ENCODE data around the gene SCN1A.

The SCN1A gene

GRCh38 chr2:166112193-166112605 lies 15.6 kb downstream of the SCN1A start:
- H3K27me3 ChIP-seq (ENCODE audit: insufficient read depth, poor library complexity, severe bottlenecking), result no peaks in the 10 kb centered on the region
- TF ChIP-seq POLR2AphosphoS5 (IDR thresholded peaks at IDR 0.05; ENCODE audit: low read depth), result no peak
- TF ChIP-seq CTCF (IDR thresholded peaks at IDR 0.05; ENCODE audit: insufficient read depth, low read length), result no peak
- no peak for TF ChIP-seq SPI1 (IDR thresholded peaks at IDR 0.05; ENCODE audit: borderline replicate concordance, low read depth)
- TF ChIP-seq GABPA (IDR thresholded peaks at IDR 0.05; ENCODE audit: low read depth), result no peak
- TF ChIP-seq, protein P1, sequence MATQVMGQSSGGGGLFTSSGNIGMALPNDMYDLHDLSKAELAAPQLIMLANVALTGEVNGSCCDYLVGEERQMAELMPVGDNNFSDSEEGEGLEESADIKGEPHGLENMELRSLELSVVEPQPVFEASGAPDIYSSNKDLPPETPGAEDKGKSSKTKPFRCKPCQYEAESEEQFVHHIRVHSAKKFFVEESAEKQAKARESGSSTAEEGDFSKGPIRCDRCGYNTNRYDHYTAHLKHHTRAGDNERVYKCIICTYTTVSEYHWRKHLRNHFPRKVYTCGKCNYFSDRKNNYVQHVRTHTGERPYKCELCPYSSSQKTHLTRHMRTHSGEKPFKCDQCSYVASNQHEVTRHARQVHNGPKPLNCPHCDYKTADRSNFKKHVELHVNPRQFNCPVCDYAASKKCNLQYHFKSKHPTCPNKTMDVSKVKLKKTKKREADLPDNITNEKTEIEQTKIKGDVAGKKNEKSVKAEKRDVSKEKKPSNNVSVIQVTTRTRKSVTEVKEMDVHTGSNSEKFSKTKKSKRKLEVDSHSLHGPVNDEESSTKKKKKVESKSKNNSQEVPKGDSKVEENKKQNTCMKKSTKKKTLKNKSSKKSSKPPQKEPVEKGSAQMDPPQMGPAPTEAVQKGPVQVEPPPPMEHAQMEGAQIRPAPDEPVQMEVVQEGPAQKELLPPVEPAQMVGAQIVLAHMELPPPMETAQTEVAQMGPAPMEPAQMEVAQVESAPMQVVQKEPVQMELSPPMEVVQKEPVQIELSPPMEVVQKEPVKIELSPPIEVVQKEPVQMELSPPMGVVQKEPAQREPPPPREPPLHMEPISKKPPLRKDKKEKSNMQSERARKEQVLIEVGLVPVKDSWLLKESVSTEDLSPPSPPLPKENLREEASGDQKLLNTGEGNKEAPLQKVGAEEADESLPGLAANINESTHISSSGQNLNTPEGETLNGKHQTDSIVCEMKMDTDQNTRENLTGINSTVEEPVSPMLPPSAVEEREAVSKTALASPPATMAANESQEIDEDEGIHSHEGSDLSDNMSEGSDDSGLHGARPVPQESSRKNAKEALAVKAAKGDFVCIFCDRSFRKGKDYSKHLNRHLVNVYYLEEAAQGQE (IDR thresholded peaks at IDR 0.05; ENCODE audit: insufficient replicate concordance, low read depth), result no peak
- no peak overlapping the region for H3K27ac ChIP-seq (replicated peaks)
- H3K4me3 ChIP-seq (replicated peaks; ENCODE audit: insufficient read depth, low read length), result no peak overlapping the region
- no peak for DNase-seq (ENCODE audit: low read depth in 1 of 2, low spot score in 1 of 2)

GRCh38 chr2:166106431-166107015 lies 21.3 kb downstream of the SCN1A start:
- DNase-seq (ENCODE audit: low read depth in 1 of 2, low spot score in 1 of 2), result peak in 1 of 2 experiments; percentile 4
- TF ChIP-seq, protein P1 (IDR thresholded peaks at IDR 0.05; ENCODE audit: insufficient replicate concordance, low read depth), result no peak
- peak; percentile 26 for TF ChIP-seq CTCF (IDR thresholded peaks at IDR 0.05; ENCODE audit: insufficient read depth, low read length)
- no peak overlapping the region for H3K4me3 ChIP-seq (replicated peaks; ENCODE audit: insufficient read depth, low read length)
- no peak overlapping the region for H3K27ac ChIP-seq (replicated peaks)
- no peaks in the 10 kb centered on the region for H3K27me3 ChIP-seq (ENCODE audit: insufficient read depth, poor library complexity, severe bottlenecking)

DNA sequence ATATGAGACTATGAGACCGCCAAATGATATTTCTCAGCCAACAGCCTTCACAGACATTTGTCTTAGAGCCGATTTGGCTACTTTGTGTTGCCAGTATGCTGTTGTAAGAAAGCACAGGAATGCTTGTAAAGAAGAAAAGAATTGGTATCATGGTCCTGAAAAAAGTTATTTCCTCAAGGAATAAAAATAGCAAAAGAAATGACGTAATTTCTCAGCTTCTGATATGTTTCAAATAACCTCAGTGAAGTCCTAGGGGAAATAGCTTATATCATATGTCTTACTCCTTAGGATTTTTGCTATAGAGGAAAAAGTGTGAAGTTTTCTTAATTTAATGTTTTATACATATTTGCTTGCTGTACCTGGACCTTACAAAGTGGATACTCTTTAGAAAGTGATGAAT lies 23.0 kb downstream of the SCN1A start:
- no peak for TF ChIP-seq GABPA (IDR thresholded peaks at IDR 0.05; ENCODE audit: low read depth)
- no peak for TF ChIP-seq POLR2AphosphoS5 (IDR thresholded peaks at IDR 0.05; ENCODE audit: low read depth)
- TF ChIP-seq, protein P1 (IDR thresholded peaks at IDR 0.05; ENCODE audit: insufficient replicate concordance, low read depth), result no peak
- no peak for TF ChIP-seq CTCF (IDR thresholded peaks at IDR 0.05; ENCODE audit: insufficient read depth, low read length)
- TF ChIP-seq SPI1 (IDR thresholded peaks at IDR 0.05; ENCODE audit: borderline replicate concordance, low read depth), result no peak
- DNase-seq (ENCODE audit: low read depth in 1 of 2, low spot score in 1 of 2), result no peak
- H3K27me3 ChIP-seq (ENCODE audit: insufficient read depth, poor library complexity, severe bottlenecking), result no peaks in the 10 kb centered on the region
- H3K27ac ChIP-seq (replicated peaks), result no peak overlapping the region
- no peak overlapping the region for H3K4me3 ChIP-seq (replicated peaks; ENCODE audit: insufficient read depth, low read length)

All from HL-60 (cell line).